ENCODE measurements around the gene POLR2B.
"Not testable (repeated sequence)": the region's sequence is repeated elsewhere in the genome, so short reads cannot be mapped to it uniquely, and the experiment has no call there.

Gene POLR2B

GRCh38 chr4:57053508-57053907 is 74.8 kb downstream of the POLR2B start:
- no peak for DNase-seq (ENCODE audit: low read depth)

GRCh38 chr4:57055886-57056285 is 77.2 kb downstream of the POLR2B start:
- no peak for DNase-seq (ENCODE audit: low read depth)

- no peak for DNase-seq (ENCODE audit: low read depth)
These were observed 81.4 kb downstream of the POLR2B start for GRCh38 chr4:57059890-57060716.

DNA sequence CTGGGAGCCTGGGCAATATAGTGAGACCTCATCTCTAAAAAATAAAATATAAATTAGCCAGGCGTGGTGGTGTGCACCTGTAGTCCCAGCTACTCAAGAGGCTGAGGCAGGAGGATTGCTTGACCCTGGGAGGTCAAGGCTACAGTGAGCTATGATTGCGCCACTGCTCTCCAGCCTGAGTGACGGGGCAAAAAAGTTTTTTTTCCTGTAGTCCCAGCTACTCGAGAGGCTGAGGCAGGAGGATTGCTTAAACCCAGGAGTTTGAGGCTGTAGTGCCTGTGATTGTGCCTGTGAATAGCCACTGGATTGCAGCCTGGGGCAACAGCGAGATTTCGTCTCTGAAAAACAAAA is 82.0 kb downstream of the POLR2B start:
- DNase-seq (ENCODE audit: low read depth): not testable (repeated sequence)

- DNase-seq (ENCODE audit: low read depth): no peak
These were observed 82.7 kb downstream of the POLR2B start for GRCh38 chr4:57061395-57061794.

DNA sequence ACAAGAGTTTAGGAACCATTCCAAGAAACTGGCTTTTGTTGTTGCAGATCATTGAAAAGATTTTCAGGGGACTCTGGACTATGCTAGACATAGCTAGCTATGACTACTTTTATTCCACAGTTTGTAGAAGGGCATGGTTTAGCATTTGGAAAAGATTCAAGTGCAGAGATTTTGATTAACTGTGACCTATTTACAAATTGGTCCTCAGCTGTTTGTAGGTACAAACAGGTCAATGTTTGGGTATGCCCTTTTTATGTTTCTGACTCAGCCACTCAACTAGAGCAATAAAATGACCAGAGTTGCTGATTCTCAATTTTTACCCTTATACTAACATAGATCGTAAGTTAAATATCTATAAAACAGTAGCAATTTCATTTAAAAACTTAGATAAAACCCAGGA is 84.8 kb downstream of the POLR2B start:
- DNase-seq (ENCODE audit: low read depth): no peak

- no peak for DNase-seq (ENCODE audit: low read depth)
These were observed 85.4 kb downstream of the POLR2B start for GRCh38 chr4:57064120-57064519.

DNA sequence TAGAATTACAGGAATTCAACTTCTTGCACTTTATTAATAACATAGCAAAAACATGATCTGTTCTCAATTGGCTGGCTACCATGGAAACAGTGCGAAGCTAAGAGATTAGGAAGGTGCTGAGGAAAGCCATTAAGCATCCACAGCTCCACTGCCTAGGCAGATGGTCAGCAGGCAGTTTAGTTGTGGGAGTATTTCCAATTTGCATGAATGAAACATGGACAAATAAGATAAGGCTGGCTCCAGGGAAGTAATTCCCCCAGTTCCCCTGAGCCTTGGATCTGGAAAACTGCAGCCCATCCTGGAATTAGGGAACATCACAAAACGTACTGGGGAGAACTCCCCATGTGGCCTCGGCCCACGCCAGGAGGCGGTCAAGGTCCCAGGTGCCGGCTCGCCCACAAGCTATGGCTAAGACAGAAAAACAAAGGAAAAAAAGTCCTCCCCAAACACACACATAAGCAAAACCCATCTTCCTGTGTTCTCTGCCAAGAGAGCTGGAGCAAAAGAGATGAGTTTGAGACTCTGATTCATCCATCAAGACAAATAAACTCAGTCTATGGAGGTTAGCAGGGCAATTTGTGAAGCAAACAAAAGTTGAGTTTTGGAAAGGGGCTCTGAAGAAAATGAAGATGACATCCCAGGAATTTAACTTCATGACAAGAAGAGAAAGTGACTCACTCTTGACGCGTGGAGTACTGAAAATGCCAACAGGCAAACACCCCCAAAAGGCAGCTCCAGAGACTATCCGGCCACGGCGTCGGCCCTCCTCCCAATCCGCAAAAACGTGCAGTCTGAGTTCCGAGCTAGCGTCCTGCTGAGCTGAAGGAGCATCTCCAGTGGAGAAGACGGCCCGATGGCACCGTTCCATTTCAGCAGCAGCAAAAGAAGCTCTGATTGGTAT is 86.4 kb downstream of the POLR2B start:
- no peak for DNase-seq (ENCODE audit: low read depth)

DNA sequence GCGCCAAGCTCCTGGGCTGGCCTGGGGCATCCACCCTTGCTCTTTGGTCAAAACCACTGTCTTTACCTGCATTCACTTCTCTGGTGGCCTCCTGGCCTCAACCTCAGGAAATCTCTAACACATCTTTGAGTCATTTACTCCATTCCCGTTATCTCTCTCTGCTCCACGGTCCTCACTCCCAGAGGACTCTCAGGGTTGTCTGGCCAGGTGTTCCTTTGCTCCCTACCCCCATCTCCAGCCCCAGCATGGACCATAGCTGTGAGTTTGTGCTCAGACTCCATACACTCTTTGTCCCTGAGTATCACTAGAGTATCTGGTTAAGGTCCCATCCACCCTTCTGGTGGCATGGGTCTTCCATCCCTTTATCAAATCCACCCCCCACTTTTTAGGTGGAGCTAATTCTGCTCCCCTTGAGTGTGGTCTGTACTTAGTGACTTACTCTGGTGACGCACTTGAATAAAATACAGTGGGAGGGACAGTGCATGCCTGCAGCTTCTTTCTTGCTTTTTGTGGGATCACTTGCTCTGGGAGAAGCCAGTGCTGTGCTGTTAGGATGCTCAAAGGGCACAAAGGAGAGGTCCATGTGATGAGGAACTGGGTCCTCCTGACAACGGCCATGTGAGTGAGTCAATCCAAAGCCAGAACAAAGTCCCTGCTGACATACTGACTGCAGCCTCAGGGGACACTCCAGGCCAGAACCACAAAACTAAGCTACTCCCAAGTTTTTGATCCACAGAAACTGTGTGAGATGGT is 87.2 kb downstream of the POLR2B start:
- DNase-seq (ENCODE audit: low read depth): no peak

- no peak for DNase-seq (ENCODE audit: low read depth)
These were observed 89.7 kb downstream of the POLR2B start for GRCh38 chr4:57068237-57068981.

DNA sequence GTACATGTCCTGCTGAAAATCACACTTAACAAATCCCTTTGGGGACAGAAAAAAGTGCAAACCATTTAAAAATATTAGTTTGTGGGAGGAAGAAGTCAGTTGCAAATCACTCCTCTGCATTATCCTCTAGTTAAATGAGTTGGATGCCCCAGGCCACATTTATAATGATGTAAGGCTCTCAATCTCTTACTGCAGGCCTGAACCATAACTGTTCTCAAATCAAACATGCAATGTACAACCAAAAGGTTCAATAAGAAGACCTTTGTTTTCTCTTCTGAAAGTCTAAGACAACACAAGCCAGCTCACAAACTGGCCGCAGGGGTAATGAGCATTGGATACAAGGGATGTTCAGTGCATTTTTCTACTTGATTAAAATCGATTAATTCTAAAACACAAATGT is 91.8 kb downstream of the POLR2B start:
- no peak for DNase-seq (ENCODE audit: low read depth)

DNA sequence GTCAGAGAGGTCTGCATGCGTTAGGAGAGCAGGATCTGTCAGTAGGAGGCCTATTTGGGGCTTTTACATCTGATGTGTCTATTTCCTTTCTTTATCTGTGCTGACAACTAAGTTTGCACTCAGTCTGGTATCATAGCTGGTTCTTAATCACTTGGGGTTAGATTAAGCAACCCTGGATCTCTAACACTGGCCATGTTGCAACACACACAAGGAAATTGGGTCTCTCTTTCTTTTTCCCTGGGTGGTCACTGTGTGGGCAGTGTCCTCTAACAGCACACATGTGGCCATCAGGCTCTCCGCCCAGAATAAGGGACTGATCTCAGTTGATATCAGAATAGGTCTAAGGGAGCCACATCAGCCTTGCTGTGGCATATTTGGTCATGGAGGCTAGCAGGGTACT is 92.6 kb downstream of the POLR2B start:
- DNase-seq (ENCODE audit: low read depth): no peak

- DNase-seq (ENCODE audit: low read depth): no peak
These were observed 94.9 kb downstream of the POLR2B start for GRCh38 chr4:57073559-57073958.

DNA sequence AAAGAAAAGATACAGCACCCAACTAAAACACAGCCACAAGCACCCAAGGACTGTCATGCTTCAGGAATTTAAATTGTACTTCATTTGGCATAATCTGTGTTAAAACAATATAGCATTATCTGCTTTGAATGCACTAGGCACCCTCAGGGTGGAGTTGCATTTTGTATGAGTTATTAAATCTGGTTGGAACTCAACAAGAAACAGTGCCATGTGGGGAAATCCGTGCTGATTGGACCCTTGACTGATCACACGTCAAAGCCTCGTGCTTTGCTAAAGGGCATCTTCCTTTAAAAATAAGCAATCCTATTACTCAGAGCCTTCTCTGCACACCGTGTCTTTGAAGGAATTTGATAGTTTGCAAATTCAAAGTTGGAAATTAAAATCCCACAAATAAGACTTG is 96.0 kb downstream of the POLR2B start:
- DNase-seq (ENCODE audit: low read depth): no peak

GRCh38 chr4:57075367-57075766 is 96.7 kb downstream of the POLR2B start:
- no peak for DNase-seq (ENCODE audit: low read depth)

DNA sequence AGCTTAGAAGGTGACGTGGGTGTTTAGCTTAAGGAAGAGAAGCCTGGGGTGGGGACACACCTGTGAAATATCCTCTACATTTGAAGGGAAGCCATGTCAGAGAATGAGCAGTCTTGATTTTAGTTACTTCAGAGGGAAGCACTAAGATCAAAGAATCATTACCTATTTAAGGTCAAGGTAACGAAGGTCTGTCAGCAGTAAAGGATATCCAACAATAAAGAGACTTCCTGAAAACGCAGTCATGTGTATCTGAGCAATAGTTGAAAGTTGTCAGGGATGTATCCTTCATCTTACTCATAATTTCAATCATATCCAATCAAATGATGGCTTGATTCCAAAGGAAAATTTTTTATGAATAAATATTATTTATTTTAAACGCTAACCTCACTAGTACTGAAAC is 98.0 kb downstream of the POLR2B start:
- DNase-seq (ENCODE audit: low read depth): no peak

DNA sequence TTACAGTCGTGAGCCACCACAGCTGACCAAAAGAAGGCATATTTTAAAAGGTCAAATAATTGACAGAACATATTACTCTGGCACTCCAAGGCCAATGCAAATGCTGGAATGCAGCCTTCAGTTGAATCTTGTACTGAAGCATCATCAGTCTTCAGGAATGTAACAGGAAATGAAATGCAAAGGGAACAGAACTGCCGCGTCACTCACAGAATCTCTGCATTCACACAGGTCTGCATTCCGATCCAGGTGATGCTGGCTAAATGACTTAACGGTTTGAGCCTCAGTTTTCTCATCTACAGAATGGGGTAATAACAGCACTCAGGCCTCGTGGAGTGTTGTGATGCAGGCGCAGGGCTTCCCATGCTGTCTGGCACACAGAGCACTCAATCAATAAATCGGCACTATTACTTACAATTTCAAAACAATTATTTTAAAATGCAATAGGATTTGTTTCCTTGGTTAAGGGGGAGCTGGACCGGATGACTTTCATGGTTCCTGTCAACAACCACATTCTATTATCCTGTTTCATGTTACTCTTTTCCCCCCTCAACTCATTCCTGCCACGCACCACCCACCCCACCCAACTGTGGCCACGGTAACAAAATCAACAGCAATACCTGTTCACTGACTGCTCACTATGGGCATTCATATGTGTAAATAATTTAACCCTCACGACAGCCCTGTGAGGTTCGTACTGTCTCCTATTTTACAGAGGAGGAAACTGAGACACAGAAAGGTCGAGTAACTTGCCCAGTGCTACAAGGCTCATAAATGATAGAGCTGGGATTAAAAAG is 99.1 kb downstream of the POLR2B start:
- no peak for DNase-seq (ENCODE audit: low read depth)

DNA sequence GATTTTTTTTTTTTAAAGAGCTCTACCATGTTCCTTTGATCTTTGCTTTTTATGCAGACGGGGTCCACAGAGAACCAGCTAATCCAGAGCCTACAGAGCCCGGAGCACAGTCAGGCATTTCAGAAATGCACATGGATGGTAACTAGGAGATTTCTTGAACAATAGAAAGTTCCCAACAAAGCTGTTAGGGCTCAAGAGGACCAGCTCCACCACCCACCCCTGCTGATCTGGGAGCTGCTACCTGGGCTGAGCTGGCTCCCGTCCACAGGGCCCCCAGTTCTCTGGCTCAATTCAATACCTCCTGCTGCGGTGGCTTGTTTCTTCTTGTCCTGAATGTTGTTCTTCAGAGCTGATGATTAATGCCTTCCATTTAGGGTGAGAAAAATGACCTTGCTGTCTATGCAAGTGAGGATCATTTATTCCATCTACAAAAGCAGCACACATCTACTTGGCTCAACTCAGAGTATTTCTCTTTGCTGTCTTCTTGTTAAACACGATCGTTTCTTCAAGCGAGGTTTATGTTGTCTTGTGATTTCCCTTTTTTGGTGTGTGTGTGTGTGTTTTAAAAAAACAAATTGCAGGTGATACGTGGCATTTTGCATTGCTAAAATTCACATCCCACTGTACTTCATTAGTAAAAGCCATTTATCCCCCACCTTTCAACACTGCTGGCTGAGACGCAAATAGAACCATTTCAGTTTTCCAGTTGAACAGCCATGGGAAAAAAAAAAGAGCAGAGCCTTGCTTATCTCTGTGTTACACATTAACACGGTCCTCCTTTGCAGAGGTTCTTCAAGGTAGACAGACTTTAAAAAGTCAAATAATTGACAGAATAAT is 100.2 kb downstream of the POLR2B start:
- DNase-seq (ENCODE audit: low read depth): no peak
